GM21825 (cell line): ENCODE data around the gene KRTAP4-7.
"Not testable (repeated sequence)": the region's sequence is repeated elsewhere in the genome, so short reads cannot be mapped to it uniquely, and the experiment has no call there.

Experiments used
- ATAC-seq: cut with Tn5 transposase; IDR thresholded peaks from one replicate; pipeline ENCODE4 v1.9.1; 2021; ENCODE audit warnings: mild to moderate bottlenecking, moderate library complexity; ENCODE audit not compliant: unreplicated experiment

Gene KRTAP4-7

GRCh38 chr17:41107941-41108450, 24.0 kb downstream of the KRTAP4-7 start:
- no peak for ATAC-seq

- ATAC-seq = not testable (repeated sequence)
Measured at GRCh38 chr17:41108728-41109386, 24.9 kb downstream of the KRTAP4-7 start.

- ATAC-seq = no peak
Measured at GRCh38 chr17:41111151-41111885, 27.4 kb downstream of the KRTAP4-7 start.

GRCh38 chr17:41116297-41116696, 32.3 kb downstream of the KRTAP4-7 start:
- no peak for ATAC-seq

GRCh38 chr17:41117846-41118386, 34.0 kb downstream of the KRTAP4-7 start, which contains the start of gene KRTAP4-11:
Gene KRTAP4-11 (minus strand): TSS chr17:41118373. CDS start chr17:41118315, 58 bp downstream.
- not testable (repeated sequence) for ATAC-seq

- no peak for ATAC-seq
Measured at GRCh38 chr17:41118721-41119120, 34.8 kb downstream of the KRTAP4-7 start.

GRCh38 chr17:41119696-41120690, 36.0 kb downstream of the KRTAP4-7 start:
- not testable (repeated sequence) for ATAC-seq

DNA sequence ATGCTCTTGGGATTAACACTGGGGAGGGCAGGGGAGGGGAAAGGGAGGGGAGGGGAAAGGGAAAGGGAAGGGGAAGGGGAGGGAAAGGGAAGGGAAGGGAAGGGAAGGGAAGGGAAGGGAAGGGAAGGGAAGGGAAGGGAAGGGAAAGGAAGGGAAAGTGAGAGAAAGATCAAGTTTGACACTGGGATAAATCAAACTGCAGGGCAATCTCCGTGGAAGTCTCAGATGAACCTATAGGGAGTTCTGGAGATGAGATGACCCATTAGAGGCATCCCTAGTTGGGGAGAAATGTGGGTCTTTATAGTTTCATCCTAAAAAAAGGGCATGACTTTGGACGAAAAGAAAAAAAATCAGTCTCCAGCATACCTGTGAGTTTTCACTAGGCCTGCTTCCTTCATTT, 37.8 kb downstream of the KRTAP4-7 start:
- ATAC-seq = no peak

DNA sequence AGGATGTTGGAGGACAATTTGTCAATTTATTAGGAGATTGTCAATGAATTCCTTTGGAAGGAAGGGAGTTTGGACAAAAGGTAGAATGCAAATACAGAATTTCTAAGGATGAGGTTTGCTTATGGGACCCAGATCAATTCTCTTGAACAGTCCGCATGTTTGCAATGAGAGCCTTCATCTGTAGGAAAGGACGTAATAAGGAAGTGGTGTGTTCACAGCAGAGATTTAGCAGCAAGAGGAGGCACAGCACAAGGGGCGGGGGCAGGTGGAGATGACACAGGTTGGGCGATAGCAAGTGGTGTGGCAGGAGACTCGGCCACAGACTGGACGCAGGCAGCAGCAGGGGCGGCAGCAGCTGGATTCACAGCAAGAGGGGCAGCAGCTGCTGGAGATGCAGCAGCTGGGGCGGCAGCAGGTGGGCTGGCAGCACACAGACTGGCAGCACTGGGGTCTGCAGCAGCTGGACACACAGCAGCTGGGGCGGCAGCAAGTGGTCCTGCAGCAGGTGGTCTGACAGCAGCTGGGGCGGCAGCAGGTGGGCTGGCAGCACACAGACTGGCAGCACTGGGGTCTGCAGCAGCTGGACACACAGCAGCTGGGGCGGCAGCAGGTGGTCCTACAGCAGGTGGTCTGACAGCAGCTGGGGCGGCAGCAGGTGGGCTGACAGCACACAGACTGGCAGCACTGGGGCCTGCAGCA, 39.5 kb downstream of the KRTAP4-7 start:
- ATAC-seq = not testable (repeated sequence)

DNA sequence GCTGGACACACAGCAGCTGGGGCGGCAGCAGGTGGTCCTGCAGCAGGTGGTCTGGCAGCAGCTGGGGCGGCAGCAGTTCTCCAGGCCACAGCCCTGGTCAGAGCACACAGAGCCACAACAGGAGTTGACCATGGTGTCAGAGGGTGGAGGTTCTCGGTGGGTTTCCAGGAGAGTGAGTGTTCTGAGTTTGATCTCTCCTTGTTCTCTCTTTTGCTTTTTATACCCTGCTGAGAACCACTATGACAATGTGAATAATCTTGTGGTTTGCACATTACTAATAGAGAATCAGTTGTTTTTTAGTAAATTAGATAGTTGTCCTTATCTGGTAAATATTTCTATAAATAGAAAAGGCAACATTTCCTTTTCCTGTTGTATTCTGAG, 40.0 kb downstream of the KRTAP4-7 start, which contains the start of gene KRTAP4-12:
Gene KRTAP4-12, minus strand, starts transcription at position 192 of the 381 bp plus-strand sequence. Its CDS starts 60 bp downstream, at position 132.
- not testable (repeated sequence) for ATAC-seq

- no peak for ATAC-seq
Measured at GRCh38 chr17:41125064-41125463, 41.1 kb downstream of the KRTAP4-7 start.

GRCh38 chr17:41126412-41126811, 42.5 kb downstream of the KRTAP4-7 start:
- no peak for ATAC-seq

DNA sequence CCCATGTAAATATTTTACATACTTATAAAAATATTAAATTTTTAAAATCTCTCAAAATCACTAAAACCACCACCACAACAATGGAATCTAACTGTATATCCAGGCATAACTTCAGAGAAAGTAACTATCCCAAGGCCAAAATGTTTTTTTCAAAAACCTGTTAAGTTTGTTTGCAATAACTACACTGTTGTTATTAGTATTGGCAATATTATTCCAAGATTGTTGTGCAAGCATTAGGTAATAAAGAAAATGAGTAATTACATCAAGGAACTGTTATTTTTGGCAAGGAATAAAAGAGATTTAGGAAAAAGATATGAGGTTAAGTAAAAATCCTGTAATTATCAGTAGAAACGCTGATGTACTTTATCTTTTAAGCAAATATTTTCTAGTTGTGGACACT, 43.4 kb downstream of the KRTAP4-7 start:
- no peak for ATAC-seq

DNA sequence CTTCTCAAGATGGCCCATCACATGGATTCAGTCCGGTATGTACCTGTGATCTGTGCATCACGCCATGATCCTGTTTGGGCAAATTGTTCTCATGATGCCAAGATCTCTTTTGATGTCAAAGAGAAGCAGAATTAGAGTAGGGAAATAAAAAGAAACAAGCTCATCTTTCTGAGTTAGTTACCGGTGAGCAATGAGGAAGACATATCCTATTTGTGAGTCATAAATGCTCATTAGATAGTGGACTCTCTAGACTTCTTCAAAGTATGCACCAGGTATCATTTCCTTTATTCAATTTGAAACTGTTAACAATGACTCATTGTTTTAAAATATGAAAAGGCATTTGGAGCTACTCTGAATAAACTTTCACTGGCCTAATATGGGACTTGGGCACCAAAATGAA, 48.0 kb downstream of the KRTAP4-7 start:
- ATAC-seq = no peak

DNA sequence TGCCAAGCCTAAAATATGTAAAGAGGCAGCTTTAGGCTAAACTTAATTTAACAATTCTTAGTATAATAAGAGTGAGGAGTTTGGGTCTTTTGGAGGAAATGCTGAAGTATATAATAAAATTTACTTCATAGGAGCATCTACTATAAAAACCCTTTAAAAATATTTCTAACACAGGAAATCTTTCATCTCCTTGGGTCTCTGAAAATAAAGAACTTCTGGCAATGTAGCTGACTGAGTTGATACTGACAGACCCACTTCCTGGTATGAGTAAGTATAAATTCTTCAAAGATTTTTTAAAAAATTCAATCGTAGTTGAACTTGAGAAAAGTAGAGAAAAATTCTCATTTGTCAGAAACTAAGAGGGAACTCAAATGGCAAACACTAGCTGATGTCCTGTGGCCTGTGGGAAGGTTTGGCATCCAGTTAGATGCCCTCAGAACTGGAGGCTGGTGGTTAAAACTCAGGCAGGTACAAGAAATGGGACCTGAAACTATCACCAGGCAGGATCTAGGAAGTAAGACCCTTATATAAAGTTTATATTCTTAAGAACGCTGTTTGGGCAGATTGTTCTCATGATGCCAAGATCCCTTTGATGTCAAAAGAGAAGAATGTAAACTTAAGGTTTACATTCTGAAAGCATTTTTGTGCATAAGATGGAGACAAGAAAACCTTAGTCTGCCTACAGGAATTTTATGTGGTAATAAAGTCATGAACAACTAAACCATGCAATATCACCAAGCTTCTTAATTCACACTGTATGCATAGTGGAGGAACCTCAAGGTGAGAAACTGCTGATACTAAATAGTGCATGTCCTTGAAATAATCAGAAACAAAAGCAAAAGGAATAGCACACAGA, 50.2 kb downstream of the KRTAP4-7 start:
- no peak for ATAC-seq
